LoVo (cell line): ENCODE data around the gene GPBP1.
"Not testable (repeated sequence)": the region's sequence is repeated elsewhere in the genome, so short reads cannot be mapped to it uniquely, and the experiment has no call there.

Source experiments
- DNase-seq: peaks from one replicate; pipeline ENCODE4 v3.0.0-alpha.2; 2016; ENCODE audit warnings: low spot score

Gene GPBP1

GRCh38 chr5:57211039-57211438 lies 37.2 kb downstream of the GPBP1 start:
- no peak for DNase-seq

DNA sequence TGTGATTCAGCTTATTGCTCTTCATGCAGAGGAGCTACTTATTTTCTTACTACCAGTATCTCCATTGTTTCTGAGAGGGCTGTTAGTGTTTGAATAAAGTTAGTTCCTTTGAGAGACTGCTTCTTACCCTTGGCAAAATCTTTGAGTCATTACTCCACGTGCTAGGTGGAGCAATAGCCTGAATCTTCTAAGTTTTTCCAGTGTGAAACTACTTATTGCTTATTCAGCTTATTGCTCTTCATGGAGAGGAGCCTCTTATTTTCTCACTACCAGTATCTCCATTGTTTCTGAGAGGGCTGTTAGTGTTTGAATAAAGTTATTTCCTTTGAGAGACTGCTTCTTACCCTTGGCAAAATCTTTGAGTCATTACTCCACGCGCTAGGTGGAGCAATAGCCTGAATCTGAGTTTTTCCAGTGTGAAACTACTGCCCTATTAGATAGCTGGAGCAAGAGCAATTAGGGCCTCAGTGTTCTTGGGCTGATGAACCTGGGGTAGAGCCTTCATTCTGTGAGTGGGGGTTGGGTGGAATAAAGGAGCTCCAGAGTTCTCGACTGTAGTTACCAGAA lies 41.9 kb downstream of the GPBP1 start:
- DNase-seq: no peak

- DNase-seq: no peak
Observed at GRCh38 chr5:57216714-57217113, 42.9 kb downstream of the GPBP1 start.

DNA sequence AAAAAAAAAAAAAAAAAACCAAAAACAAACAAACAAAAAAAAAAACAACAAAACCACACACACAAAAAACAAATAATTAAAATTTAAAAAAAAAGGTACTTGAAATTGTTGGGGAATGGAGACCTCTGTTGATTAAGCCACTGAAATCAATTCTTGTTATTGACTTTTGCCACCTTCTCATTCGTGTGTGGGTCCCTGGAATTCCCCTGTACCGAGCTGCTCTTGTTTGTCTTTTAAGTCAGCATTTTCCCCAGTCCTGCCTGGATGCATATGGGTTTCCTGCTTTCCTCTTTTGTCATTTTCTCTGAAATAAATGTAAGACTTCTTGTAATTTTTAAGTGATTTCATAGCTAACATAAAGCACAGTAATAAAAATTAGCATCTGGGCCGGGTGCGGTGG lies 45.5 kb downstream of the GPBP1 start:
- DNase-seq: no peak

DNA sequence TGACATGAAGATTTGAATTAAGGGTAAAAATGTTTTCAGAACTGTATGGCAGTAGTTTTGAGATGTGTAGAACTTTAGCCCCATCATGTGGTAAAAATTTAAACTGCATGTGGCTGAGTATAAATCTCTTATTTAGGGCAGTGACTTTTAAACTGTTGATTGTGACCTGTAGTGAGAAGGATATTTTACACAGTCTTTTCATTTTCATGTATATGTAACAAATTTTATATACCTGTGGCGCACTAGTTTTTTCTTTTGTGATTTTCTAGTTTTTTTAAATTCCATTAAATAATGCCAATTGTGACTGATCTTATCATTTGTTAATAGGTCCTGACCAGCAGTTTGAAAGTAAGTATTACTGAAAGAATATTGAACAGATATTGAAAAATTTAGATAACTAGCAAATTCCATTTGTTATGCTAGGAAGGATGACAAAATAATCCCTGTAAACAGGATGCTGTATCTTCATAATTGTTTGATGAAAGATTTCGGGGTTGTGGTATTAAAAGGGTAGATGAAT lies 47.2 kb downstream of the GPBP1 start:
- DNase-seq: peak; percentile 63

DNA sequence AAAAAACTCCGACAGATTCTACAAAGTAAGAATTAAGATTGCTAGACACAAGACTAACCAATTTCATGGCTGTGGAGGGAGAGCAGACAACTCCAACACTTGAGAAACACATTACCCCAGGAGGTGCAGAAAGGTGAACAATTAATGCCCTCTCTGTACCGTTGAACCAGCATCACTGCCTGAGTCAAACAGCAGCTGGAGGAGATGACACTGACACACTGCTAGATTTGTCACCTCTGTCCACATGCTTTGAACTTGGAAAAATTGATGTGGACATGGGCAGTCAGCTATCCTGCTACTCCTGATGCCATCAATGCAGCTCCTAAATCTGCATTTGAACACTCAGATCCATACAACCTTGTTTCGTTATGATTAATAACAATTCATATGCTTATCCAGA lies 51.7 kb downstream of the GPBP1 start:
- no peak for DNase-seq

DNA sequence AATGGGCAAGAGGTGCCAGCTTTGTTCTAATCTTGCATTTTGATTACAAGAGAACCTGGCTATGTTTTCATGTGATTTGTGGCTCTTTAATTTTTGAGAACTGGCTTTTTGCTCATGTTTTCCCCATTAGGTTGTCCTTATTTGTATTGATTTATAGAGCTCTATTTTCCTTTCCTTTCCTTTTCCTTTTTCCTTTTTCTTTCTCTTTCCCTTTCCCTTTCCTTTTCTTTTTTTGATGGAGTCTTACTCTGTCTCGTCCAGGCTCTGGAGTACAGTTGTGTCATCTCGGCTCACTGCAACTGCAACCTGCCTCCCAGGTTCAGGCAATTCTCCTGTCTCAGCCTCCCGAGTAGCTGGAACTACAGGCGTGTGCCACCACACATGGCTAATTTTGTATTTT lies 55.5 kb downstream of the GPBP1 start:
- DNase-seq: no peak

DNA sequence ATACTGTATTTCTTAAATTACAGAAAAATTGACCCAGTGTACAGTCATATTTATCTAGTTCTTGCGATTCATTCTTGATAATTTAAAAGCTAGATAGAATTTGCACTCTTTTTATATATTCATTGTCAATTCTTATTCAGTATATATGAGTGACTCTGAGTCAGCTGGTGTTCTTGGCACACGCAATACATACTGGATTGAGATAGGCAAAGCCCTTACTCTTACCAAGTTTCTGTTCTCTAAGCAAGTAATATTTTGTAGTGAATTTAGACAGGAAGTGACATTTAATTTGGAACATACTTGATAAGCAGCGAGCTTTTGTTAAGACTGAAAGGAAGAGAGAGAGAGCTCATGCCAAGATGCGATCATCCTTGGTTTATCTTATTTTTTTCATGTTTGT lies 57.7 kb downstream of the GPBP1 start:
- DNase-seq: no peak

- no peak for DNase-seq
Observed at GRCh38 chr5:57232293-57233033, 58.6 kb downstream of the GPBP1 start.

DNA sequence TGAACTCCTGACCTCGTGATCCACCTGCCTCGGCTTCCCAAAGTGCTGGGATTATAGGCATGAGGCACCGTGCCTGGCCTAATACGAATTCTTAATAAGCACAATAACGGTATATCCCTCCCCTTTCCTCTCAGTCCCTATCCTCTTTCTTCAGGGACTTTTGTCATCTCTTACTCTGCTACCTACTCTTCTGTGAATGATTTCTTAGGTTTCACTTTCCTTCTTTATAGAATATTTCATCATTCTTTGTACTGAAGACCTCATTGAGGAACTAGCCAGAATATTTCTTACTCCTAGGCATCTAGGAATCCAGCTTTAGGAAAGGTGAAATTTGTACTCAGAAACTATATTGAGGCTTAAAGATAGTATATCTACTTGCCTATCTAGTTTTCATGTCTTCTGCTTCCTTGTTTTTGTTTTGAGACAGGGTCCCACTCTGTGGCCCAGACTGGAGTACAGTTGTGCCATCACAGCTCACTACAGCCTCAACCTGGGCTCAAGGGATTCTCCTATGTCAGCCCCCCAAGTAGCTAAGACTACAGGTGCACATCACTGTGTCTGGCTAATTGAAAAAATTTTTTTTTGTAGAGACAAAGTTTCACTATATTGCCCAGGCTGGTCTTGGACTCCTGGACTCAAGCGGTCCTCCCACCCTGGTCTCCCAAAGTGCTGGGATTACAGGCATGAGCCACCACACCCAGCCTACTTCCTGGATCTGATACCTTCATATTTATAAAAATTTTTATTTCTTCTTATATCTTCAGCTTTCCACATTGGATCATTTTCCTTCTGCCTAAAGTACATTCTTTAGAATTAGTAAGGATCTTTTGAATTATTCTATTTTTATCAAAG lies 69.7 kb downstream of the GPBP1 start:
- DNase-seq: no peak

DNA sequence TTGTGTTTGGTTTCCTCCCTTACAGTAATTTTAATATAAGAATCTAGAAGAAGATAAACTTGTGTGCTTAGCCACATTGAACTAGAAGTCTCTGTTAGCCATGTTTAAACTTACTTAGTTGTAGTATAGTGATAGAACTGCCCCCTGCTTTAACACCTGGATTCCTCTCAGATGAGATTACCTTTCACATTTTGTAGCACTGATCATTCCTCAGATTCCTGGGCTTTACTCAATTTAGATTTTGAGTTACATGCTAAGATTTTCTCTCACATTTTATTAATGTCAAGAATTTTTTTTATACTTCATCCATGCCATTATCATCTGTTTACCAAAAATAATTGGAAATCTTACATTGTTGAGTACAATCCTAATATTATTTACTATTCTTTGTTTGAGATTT lies 70.5 kb downstream of the GPBP1 start:
- DNase-seq: no peak

DNA sequence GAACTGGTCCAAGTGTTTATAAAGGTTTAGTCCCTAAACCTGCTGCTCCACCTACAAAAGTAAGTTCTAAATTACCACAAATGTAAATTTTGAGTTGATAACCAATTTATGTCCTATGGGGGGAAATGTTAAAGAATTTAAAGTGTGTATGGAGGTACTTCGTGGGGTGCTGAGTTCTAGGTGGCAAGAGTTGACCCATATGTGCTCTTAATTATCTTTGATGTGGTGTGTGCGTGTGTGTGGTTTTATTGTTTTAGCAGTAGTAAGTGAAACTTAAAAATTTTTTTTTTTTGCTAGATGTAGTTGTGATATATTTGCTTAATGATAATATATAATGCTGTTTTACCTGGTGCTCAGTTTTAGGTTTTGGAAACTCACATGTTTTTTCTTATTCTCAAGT lies 72.6 kb downstream of the GPBP1 start:
- no peak for DNase-seq

GRCh38 chr5:57247765-57248164 lies 73.9 kb downstream of the GPBP1 start:
- DNase-seq: no peak

DNA sequence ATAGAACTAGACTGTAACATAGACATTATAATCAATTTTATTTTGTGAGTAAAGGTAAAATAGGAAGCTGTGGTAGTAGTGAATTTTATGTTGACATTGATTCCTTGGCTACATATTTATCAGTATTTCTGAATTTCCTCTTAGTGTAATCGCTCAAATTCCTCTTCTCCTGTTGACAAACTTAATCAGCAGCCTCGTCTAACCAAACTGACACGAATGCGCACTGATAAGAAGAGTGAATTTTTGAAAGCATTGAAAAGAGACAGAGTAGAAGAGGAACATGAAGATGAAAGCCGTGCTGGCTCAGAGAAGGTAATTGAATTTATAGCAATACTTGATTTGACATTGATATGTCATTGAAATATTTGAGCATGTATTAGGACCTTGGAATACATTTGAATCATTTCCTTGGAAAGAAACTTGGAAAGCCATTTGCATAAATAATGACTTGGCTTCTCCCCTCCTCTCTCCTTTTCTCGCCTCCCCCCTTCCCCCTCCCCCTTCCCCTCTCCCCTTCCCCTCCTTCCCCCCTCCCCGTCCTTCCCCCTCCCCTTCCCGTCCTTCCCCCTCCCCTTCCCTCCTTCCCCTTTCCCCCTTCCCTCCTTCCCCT lies 75.5 kb downstream of the GPBP1 start:
- DNase-seq: no peak

DNA sequence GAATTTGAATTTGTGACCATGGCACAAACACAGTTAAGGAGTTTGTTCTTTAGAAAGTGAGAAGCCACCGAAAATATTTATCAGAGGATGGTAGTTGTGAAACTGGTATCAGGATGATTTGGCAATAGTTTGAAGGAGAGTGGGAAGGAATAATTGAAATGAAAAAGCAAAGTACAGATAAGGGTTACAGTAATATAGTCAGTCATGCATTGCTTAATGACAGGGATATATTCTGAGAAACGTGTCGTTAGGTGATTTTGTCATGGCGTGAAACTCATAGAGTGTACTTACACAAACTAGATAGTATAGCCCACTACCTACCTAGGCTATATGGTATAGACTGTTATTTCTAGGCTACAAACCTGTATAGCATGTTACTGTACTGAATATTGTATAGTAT lies 84.2 kb downstream of the GPBP1 start:
- DNase-seq: no peak

GRCh38 chr5:57258943-57259342 lies 85.1 kb downstream of the GPBP1 start:
- no peak for DNase-seq

- DNase-seq: no peak
Observed at GRCh38 chr5:57259704-57260103, 85.8 kb downstream of the GPBP1 start.

GRCh38 chr5:57262541-57262940 lies 88.7 kb downstream of the GPBP1 start:
- no peak for DNase-seq

DNA sequence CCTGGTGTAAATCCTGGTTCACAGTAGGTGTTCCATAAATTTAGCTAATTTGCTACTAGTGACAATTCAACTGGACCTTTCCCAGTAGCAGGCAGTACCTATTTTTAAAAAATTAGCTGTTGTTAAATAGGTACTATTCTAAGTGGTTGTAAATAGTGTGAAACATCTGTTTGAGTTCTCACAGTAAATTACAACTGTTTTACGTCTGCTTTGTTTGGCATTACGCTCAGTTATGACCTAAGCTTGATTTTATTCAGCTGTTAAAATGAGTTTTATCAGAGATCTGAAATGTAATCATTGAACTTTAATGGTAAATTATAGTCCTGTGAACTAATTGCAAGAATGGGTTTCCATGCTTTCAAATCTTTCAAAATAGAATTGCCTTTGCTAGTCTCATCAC lies 93.9 kb downstream of the GPBP1 start:
- no peak for DNase-seq

- DNase-seq: no peak
Observed at GRCh38 chr5:57276353-57276752, 102.5 kb downstream of the GPBP1 start.

DNA sequence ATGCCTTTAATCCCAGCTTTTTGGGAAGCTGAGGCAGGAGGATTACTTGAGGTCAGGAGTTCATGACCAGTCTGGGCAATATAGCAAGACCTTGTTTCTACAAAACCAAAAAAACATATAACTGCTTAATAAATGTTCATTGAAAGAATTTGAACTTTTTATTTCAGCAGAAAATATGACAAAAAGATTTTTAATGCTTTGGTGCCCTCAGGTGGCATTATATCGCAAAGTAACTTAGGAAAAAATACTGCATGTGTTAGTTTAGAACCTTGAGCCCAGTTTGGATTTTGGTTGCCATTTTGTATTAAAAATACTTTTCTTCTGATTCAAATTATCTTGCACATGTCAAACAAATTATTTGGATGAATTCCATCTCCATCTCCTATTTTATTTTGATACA lies 103.2 kb downstream of the GPBP1 start:
- peak; percentile 25 for DNase-seq

- peak; percentile 20 for DNase-seq
Observed at GRCh38 chr5:57280853-57281252, 107.0 kb downstream of the GPBP1 start.

DNA sequence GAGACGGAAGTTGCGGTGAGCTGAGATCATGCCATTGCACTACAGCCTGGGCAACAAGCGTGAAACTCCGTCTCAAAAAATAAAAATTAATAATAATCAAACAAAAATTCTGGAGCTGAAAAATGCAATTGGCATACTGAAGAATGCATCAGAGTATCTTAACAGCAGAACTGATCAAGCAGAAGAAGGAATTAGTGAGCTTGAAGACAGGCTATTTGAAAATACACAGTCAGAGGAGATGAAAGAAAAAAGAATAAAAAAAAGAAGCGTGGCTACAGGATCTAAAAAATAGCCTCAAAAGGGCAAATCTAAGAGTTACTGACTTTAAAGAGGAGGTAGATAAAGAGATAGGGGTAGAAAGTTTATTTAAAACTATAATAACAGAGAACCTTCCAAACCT lies 111.2 kb downstream of the GPBP1 start:
- DNase-seq: not testable (repeated sequence)
